CD4-positive, alpha-beta T cell treated with Interleukin-12 subunit alpha and Interleukin-12 subunit beta, for 1 hour (primary cell): ENCODE data around the gene CKB.
A peak's percentile ranks its signal among the peaks of the same experiment; 100 is the strongest.

Experiments used
- DNase-seq: peaks from one replicate; pipeline ENCODE4 v3.0.0-alpha.2; 2020

The CKB gene

DNA sequence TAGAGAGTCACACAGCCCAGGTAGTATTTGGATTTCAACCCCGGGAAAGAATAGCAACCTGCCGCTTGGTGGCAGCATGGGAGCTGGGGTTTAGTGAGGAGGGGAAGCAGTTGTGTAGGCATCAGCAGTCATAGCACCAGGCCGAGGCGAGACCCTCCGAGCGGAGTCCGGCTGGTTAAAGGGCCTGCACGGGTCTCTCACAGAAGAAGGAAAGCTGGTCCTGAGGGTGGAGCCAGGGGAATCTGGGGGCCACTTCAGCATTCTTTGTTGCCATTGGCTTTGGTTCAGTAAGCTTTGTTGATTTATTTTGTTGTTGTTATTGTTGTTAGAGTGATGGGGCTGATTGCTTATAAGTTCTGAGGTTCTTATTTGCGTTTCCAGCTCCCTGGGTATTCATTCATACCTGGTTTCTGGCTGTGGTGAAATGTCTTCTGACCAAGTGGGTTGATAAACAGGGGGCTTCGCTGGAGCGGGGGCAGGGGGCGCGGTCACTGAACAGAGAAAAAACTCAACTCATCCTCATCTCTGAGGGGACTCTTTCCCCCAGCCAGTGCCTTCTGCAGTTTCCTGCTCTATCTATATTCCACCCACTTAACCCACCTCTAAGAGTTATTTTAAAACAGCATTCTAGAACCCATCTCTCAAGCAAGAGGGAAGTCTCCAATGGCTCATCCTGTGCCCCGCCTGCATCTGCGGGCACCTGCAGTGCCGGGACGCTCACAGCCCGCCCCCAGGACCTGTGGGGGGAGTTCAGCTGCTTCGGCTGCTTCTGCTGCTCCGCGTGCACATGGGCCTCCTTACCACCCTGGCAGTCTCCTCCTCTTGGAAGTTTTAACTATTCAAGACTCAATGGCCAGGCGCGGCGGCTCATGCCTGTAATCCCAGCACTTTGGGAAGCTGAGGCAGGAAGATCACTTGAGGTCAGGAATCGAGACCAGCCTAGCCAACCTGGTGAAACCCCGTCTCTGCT lies 11.6 kb downstream of the CKB start:
- no peak for DNase-seq

DNA sequence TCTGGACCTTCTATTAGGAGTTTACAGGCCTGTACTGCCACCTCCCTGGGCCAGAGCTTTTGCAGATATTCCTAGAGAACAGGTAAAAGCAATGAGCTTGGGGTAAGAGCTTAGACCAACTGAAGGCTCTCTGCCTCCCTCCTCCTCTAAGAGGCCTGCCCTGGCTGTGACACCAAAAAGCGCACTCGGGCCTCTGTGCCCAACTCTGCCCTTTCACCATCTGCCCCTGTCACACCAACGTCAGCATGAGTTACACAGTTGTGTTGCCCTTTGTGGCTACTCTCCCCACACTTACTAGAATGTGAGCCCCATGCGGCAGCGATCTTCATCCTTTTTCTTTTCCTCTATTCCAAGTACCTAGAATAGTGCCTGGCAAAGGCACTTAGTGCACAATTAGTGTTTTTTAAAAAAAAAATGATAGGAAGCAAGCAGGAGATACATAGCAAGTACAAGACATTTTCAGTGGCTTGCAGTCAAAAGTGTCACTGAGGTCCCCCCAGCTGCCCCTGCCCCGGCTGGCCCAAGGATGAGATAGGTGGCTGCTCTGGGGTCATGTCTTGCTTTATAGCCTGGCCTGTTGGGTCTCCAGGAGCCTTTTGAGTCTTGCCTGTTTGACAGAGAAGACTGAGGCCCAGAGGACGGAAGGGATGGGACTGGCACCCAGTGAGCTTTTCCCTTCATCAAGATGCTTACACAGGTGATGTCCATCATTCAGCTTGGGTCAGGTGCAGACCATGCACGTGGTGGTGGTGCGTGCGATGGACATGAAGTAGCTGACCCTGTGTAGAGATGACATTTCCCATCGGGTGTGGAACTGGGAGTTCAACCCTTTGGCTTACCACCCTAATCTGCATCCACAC lies 12.5 kb downstream of the CKB start:
- no peak for DNase-seq

GRCh38 chr14:103508521-103509329 lies 13.9 kb downstream of the CKB start:
- DNase-seq, result no peak

- no peak for DNase-seq
Measured at GRCh38 chr14:103507751-103508150, 14.9 kb downstream of the CKB start.

DNA sequence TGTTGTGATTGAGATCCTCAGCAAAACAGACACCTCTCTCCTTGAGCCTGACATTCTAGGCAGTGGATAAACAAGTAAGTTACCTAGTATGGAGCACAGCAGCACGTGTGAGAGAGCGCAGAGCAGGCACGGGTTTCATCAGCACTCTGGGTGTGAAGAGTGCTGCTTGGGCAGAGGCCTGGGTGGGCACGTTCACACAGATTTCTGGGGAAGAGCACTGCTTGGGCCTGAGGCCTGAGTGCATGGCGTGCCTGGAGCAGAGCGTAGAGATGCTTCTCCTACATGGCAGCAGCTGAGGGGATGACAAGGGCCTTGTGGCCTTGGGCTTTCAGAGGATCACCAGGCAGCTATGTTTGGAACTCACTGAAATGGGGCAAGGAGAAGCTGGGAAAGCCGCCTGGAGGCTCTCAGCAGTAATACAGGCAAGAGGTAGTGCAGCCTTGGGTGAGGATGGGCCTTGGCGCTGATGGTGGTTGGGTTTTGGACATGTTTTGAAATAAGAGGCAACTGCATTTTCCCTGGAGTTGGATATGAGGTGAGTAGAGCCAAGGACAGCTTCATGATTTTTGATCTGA lies 17.6 kb downstream of the CKB start:
- DNase-seq, result no peak

DNA sequence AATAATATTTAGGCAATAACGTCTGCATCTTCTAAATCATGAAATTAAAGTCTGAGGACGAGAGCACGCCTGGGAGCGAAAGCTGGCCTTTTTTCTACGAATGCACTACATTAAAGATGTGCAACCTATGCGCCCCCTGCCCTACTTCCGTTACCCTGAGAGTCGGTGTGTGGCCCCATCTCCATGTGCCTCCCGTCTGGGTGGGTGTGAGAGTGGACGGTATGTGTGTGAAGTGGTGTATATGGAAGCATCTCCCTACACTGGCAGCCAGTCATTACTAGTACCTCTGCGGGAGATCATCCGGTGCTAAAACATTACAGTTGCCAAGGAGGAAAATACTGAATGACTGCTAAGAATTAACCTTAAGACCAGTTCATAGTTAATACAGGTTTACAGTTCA lies 19.3 kb downstream of the CKB start:
- DNase-seq, result no peak

DNA sequence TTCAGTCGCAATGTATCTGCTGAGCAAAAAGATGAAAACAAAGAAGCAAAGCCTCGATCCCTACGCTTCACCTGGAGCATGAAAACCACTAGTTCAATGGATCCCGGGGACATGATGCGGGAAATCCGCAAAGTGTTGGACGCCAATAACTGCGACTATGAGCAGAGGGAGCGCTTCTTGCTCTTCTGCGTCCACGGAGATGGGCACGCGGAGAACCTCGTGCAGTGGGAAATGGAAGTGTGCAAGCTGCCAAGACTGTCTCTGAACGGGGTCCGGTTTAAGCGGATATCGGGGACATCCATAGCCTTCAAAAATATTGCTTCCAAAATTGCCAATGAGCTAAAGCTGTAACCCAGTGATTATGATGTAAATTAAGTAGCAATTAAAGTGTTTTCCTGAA lies 19.8 kb downstream of the CKB start:
- DNase-seq, result no peak

DNA sequence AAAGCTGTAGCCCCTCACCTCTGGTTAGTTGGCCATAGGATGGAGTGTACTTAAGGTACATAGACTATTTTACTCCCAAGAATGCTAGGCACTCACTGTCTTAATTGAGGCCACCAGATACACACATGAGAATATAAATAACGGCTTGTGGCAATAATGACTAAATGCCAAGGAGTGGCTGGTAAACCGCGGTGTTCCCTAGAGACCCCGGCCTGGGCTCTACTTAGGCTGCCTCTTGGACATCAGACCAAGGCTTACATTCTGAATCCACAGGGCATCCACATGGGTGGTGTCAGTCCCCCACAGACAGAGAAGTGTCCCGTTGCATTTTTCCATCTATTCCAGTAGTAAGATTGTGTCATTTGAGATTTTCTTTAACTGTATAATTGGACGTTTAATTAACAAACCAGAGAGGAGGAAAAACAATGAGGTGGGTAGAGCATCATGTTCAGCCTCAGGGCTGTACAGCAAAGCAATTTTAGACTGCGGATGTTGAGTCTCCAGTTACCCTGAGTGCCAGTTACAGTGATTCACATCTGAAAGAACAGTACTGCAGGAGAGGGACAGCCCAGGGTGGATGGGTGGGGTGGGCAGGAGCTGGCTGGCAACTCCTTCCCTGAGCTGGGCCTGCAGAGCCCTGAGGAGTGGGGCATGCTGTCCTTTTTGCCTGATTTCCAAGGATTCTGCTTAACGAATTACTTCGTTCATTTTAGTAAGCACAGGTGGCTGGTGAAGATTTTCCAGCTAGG lies 20.5 kb downstream of the CKB start:
- no peak for DNase-seq

GRCh38 chr14:103501041-103501870 lies 21.4 kb downstream of the CKB start:
- no peak for DNase-seq

DNA sequence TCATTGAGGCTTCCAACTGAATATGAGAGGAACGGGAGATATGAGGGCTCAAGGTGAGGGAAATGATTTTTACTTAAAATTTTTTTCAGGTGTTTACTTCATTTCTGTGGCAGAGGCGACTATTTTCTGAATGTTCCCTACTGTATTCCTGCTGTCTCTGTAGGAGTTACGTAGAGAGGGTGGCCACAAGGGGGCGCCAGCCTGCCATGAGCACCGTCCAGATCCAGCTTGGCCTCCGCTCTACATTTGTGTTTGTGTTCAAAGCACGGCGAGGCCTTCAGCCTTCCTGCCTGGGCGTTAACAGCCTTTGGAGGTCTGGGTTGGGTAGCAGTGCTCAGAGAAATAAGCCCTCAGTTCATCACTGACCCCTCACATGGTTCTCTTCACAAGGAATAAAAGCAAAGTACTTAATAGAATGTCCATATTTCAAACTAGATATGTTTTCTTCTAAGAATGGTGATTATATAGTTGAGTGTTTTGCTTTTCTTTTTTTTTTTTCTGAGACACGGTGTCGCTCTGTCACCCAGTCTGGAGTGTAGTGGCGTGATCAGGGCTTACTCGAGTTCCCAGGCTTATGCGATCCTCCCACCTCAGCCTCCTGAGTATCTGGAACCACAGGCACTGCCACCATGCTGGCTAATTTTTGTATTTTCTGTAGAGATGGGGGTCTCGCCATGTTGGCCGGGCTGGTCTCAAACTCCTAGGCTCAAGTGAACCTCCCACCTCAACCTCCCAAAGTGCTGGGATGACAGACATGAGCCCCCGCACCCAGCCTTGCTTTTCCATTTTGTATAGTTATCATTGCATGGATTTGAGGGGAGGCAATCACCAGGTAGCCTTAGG lies 22.3 kb downstream of the CKB start:
- peak; percentile 77 for DNase-seq

- DNase-seq, result no peak
Measured at GRCh38 chr14:103499709-103500108, 22.9 kb downstream of the CKB start.

GRCh38 chr14:103496776-103497175 lies 25.9 kb downstream of the CKB start:
- DNase-seq, result no peak

GRCh38 chr14:103495854-103496253 lies 26.8 kb downstream of the CKB start:
- DNase-seq, result no peak

GRCh38 chr14:103492156-103492925 lies 30.3 kb downstream of the CKB start:
- DNase-seq, result no peak

GRCh38 chr14:103491691-103492090 lies 30.9 kb downstream of the CKB start:
- no peak for DNase-seq

GRCh38 chr14:103489621-103490020 lies 33.0 kb downstream of the CKB start:
- DNase-seq, result no peak

DNA sequence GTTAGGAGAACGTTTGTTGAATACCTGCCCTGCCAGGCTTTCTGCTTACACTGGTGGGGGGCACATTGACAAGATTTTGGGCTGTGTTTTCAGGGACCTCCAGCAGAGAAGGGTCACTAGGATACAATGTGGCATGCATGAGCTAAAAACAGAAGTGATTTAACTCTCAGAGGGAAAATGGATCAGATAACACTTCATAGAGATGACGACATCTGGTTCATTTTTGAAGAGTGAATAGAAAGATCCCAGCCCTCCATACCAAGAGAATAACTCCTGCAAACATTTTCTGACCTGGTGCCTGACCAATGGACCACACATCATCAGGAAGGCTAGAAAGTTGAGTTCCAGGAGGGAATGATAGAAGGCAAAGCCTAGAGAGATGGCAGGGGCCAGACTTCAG lies 33.7 kb downstream of the CKB start:
- DNase-seq, result no peak

DNA sequence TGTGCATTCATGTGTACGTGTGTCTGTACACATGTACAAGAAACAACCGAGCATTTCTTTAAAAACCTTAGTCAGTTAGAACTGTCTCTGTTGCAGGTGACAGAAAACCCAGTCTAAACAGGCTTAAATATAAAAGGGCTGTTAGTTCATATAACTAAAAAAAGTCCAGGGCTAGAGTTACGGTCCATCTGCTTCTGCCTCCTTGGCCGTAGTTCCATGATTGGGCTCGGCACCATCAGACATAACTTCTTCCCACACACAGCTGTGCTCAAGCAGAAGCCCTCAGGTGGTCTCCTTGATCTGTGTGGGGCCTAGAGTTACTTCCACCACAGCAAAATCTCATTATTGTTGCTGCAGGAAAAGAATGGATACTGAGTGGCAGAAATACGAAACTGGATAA lies 34.6 kb downstream of the CKB start:
- DNase-seq, result no peak

DNA sequence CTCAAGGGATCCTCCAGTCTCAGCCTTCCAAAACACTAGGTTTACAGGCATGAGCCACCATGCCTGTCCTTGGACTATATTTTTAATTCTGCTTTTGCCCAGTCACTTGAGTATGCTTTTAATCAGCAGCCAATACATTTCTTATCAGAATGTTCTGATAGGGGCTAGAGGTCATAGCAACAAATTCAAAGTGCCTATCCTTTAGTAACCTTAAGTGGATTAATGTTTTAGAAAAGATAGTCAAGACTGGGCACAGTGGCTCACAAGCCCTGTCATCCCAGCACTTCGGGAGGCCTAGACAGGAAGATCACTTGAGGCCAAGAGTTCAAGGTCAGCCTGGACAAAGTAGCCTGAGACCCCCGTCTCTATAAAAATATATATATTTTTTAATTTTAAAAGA lies 37.1 kb downstream of the CKB start:
- DNase-seq, result no peak
